ENCODE measurements around the gene UTF1.
"Not testable (repeated sequence)": the region's sequence is repeated elsewhere in the genome, so short reads cannot be mapped to it uniquely, and the experiment has no call there.

UTF1 gene

GRCh38 chr10:133227256-133227655, 2.8 kb upstream of the UTF1 start:
- DNase-seq (ENCODE audit: low read depth in 2 of 2), result no peak

DNA sequence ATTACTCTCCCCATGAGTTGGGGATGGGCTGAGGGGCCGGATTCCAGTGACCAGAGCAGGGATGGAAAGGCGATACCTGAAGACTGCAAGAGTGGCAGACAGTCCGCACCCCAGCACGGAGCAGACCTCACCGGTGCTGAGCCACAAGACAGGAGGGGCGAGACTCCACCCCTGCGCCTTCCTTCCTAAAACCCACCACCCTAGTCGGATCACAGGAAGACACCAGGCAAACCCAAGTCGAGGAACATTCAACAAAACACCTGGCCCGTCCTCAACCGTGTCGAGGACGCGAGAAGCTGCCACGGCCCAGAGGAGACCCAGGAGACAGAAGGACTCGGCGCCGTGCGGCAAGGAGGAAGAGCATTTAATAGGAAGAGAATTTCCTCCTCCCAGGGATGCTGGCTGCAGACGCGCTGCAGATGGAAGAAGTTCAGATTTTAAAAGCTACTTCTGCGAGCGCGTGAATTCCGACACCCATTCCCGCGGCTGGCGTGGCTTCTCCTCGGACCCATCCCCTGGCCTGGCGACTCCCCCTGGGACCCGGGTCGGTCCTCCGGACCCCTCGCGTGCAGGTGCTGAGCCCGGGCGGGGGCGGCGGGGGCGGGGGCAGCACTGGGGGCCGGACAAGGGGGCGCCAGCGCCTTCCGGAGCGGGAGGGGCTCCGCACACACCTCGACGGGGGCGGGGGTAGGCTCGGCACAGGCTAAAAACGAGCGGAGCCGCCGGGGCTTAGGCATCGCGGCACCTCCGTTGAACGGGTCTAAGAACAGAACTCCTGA, 563 bp upstream of the UTF1 start:
- no peak for DNase-seq (ENCODE audit: low read depth in 2 of 2)

DNA sequence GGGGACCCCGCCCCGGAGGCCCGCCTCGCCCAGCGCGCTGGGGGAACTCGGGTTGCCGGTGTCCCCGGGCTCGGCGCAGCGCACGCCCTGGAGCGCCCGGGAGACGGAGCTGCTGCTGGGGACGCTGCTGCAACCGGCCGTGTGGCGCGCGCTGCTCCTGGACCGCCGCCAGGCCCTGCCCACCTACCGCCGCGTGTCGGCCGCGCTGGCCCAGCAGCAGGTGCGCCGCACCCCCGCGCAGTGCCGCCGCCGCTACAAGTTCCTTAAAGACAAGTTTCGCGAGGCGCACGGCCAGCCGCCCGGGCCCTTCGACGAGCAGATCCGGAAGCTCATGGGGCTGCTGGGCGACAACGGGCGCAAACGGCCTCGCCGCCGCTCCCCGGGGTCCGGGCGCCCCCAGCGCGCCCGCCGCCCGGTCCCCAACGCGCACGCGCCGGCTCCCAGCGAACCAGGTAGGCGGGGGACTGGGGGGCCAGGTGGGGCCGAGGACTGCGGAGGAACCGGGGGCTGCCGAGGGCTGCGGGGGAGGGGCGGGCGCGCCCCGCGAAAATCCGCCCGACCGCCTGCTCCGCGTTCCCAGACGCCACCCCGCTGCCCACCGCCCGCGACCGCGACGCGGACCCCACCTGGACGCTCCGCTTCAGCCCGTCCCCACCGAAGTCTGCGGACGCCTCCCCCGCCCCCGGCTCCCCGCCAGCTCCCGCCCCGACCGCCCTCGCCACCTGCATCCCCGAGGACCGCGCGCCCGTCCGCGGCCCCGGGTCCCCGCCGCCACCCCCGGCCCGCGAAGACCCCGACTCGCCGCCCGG, 574 bp downstream of the UTF1 start:
- DNase-seq (ENCODE audit: low read depth in 2 of 2), result no peak

- DNase-seq (ENCODE audit: low read depth in 2 of 2), result no peak
Observed at GRCh38 chr10:133231244-133231945, 1.4 kb downstream of the UTF1 start.

DNA sequence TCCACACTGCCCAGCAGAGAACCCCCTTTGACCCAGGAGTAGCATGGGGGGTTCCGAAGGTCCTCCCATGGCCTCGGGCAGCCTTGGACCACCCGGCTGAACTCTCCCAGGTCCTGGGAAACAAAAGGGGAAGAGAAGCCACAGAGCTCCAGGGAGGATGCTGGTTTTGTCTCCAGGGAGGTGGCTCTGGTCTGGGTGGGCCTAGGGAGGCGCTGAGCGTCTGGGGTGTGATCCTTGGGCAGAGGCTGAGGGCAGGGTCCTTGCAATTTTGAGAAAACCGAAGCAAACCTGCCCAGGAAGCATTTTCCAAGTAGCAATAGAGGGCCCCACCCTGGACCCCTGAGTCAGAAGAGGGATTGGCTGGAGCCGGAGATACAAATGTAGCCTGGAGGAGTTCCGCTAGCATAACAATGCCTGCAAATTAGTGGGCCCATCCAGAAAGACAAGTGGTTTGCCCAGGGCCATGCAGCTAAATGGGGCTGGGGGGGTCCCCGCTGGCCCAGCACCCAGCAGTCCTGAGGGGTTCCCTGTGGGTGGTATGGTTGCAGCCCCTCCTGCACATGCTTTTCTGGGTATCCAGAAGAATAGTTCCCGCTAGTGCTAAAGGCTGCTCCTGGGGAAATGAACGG, 2.0 kb downstream of the UTF1 start:
- DNase-seq (ENCODE audit: low read depth in 2 of 2), result no peak

- not testable (repeated sequence) for DNase-seq (ENCODE audit: low read depth in 2 of 2)
Observed at GRCh38 chr10:133234796-133235195, 4.8 kb downstream of the UTF1 start.

- no peak for DNase-seq (ENCODE audit: low read depth in 2 of 2)
Observed at GRCh38 chr10:133235265-133235855, 5.3 kb downstream of the UTF1 start.

DNA sequence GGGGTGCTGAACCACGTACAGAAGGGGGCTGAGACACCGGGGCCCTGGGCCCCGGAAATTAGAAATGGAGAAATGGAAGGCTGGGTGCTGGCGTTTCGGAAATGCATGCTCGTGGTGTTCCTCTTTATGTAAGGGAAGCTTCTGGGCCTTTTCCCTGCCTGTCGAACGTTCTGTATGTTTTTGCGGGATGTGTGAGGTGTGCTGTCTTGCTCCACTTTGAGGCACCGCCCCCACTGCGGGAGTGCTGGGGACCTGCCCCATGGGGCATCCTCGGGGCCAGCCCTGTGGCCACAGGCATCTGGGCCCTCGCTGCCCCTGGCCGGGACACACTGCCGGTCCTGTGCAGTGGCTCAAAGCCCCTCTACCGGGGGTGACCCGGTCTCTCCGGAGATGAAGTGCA, 5.9 kb downstream of the UTF1 start:
- no peak for DNase-seq (ENCODE audit: low read depth in 2 of 2)

GRCh38 chr10:133236401-133237240, 6.6 kb downstream of the UTF1 start:
- no peak for DNase-seq (ENCODE audit: low read depth in 2 of 2)

DNA sequence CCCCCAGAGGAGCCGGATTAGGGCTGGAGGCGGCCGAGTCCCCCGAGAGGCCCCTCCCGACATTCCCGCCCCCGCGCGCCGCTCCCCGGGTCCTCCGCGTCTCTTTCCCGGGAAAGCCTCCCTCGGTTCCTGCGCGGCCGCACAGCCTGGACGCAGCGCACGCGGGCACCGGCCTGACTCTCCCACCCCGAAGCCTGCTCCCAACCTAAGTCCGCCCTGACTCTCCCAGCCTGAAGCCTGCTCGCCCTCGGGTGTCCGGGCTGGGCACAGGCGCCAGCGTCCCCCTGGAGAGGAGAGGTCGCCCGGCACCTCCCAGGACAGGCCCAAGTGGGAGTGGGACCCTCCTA, 7.2 kb downstream of the UTF1 start:
- DNase-seq (ENCODE audit: low read depth in 2 of 2), result no peak

- no peak for DNase-seq (ENCODE audit: low read depth in 2 of 2)
Observed at GRCh38 chr10:133237588-133238465, 7.8 kb downstream of the UTF1 start, which contains the start of gene VENTX. TSS of gene VENTX (plus strand) at chr10:133237855. CDS start at chr10:133237915, 60 bp downstream.

GRCh38 chr10:133238466-133238804, 8.4 kb downstream of the UTF1 start:
- DNase-seq (ENCODE audit: low read depth in 2 of 2), result no peak

DNA sequence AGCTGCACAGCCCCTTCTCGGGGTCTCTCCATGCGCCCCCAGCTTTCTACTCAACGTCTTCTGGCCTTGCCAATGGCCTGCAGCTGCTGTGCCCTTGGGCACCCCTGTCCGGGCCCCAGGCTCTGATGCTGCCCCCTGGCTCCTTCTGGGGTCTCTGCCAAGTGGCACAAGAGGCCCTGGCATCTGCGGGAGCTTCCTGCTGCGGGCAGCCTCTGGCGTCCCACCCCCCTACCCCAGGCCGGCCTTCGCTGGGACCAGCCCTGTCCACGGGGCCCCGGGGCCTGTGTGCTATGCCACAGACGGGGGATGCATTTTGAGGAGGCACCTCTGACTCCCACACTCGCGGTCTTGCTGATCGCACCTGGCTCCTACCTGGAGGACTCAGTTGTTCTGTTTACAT, 10.0 kb downstream of the UTF1 start:
- DNase-seq (ENCODE audit: low read depth in 2 of 2), result no peak

- DNase-seq (ENCODE audit: low read depth in 2 of 2), result no peak
Observed at GRCh38 chr10:133241501-133242205, 11.6 kb downstream of the UTF1 start.

DNA sequence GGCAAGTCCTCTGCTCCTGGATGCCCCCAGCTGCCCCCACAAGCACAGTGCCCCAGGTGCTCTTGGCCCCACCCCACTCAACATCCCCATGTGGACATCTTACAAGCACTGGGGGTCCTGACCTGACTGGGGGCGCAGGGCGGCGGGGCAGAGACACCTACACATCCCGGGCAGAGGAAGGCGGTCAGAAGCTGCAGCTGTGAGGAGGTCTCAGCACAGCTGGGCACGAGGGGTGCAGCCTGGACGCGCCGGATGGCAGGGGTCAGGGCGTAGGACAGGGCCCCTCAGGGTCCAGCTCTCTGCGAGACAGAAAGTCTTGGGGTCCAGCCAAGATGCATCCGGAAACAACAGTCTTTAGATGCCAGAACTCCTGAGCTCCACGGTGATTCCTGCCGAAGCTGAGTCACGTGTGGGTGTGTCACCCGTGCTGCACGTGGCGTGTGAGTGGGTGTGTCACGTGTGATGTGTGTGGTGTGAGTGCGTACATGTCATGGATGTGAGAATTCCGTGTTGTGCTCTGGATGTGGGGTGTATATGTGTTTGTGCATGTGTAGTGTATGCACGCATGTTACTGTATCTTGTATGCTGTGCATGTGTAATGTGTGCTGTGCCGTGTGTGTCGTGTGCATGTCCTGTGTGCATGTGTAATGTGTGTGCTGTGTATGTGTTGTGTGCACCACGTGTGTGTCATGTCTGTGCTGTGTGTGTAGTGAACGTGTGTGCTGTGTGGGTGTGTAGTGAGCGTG, 12.8 kb downstream of the UTF1 start:
- no peak for DNase-seq (ENCODE audit: low read depth in 2 of 2)

GRCh38 chr10:133243593-133243992, 13.6 kb downstream of the UTF1 start:
- DNase-seq (ENCODE audit: low read depth in 2 of 2), result no peak

DNA sequence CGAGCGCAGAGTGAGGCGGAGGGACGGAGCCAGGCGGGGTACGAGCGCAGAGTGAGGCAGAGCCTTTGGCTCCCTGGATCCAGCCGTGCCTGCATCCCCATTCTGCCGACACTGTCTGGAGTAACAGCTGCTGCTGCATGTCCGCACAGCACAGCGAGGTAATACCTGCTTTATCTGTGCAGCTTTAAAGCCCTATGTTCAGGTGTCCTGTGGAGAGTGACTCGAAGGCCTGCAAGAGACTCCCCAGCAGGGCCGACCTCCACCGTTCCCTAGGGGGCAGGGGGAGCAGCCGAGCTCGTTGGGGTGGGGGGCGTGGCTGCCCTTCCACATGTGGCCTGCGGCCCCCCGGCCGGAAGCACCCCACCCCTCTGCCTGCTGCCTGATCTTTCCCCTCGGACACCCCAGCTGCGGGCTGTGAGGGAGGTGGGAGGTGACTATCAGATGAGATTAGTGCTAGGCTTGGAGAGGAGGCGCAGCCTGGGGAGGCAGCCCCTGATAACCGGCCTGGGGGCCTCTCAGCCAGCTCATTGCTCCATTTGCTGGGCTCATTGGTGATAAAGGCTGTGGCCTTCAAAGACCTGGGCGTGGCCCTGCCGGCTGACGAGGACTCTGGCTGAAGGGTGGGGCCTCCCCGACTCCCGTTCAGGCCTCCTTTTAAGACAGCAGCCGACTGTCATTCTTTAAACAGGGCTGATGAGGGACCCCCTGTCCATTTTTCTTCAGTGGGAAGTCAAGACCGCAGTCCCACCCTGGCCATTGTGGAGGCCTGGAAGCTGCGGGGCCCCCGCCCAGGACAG, 15.6 kb downstream of the UTF1 start:
- DNase-seq (ENCODE audit: low read depth in 2 of 2), result no peak

DNA sequence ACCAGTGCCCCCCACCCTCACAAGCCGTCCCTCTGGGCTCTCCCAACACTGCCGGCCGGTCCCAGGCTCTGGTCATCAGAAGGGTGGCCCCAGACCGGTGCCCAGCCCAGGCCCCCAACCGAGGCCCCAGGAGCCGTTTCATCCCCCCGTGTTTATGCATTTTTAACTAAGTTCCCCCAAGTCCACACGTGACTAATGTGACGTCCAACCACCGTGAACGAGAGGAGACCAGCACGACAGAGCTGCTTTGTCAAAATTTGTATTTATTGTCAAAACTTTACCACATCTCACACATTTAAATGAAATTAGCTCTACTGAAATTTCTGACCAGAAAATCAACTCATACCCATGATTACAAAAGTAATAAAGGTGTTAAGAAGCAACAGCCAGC, 16.2 kb downstream of the UTF1 start:
- no peak for DNase-seq (ENCODE audit: low read depth in 2 of 2)
